ENCODE data around the gene MEA1. TPM values are rescaled to one million over a fixed set of nuclear protein-coding genes. Genes with fewer than 3 reads are reported as not detected.

The MEA1 gene
- total and polyA plus RNA-seq, 2 experiments from 2014 or later = 70.5 to 205 TPM

DNA sequence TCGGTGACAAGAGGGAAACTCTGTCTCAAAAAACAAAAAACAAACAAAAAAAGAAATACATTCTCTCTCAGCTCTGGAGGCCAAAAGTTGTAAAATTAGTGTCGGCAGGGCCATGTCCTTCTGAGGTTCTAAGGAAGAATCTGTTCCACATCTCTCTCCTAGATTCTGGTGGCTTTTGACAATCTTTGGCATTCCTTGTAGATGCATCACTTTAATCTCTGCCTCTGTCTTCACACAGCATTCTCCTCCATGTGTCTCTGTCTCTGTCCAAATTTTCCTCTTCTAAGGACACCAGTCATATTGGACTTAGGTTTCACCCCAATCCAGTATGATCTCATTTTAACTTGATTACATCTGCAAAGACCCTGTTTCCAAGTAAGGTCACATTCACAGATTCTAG is 20.3 kb downstream of the MEA1 start (continued):
- no peak for TF ChIP-seq ZNF462 (CRISPR knock-in tag; IDR thresholded peaks at IDR 0.05)

DNA sequence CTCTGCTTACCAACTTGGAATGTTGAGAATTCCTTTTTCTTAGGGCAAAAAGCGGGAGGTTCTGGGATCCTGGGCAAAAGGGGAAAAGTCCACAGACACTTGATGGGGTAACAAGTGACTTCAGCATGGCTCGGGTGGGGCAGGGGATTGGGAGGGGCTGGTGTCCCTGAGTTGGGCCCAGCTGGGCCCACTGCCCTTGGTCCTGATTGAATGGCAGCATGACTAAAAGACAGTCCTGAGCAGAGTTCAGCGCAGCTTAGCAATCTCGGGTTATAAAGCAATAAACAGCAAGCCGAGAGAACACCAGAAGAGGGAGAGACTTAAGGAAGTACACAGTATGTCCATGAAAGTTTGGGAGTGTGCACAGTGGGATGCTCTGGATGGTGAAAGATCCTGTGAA is 23.8 kb downstream of the MEA1 start:
- Mint-ChIP-seq H3K36me3 (ENCODE audit: low read depth) (peaks cover 20% of the 10 kb centered on the region; the same call in 2 of the 3 replicates), H3K27me3 (ENCODE audit: insufficient read depth, low read depth, poor library complexity) (peaks cover 9% of the 10 kb centered on the region), H3K9me3 (no peaks in the 10 kb centered on the region), H3K27ac (no peak overlapping the region), H3K4me1 (peaks cover 14% of the 10 kb centered on the region), H3K4me3 (no peak overlapping the region)
- Histone ChIP-seq H3K27ac (ENCODE audit: low read depth) (no peak overlapping the region), H3K79me2 (replicated peaks; ENCODE audit: insufficient read depth) (peaks cover 17% of the 10 kb centered on the region), H3K9me2 (ENCODE audit: insufficient read depth) (no peaks in the 10 kb centered on the region), H3K4me1 (ENCODE audit: insufficient read depth) (peaks cover 9% of the 10 kb centered on the region; the same call in 1 of the 2 replicates), H3K4me3 (no peak overlapping the region), H4K20me1 (replicated peaks; ENCODE audit: insufficient read depth) (peaks cover 20% of the 10 kb centered on the region), H3K36me3 (ENCODE audit: insufficient read depth) (0 out of 2 replicates have a peak, but pooled peaks cover 5% of the 10 kb centered on the region), H2AFZ (no peak overlapping the region), H3F3A (replicated peaks; ENCODE audit: low read depth) (0 out of 2 replicates have a peak, but pooled peaks cover 8% of the 10 kb centered on the region), H3K4me2 (no peak overlapping the region), H3K27me3 (ENCODE audit: insufficient read depth) (no peaks in the 10 kb centered on the region)
- DNase-seq (ENCODE audit: low spot score) (no peak), ATAC-seq (no peak)
- TF ChIP-seq EZH2phosphoT487 (IDR thresholded peaks at IDR 0.05; ENCODE audit: unreplicated experiment) = no peak
- TF ChIP-seq, protein P1, sequence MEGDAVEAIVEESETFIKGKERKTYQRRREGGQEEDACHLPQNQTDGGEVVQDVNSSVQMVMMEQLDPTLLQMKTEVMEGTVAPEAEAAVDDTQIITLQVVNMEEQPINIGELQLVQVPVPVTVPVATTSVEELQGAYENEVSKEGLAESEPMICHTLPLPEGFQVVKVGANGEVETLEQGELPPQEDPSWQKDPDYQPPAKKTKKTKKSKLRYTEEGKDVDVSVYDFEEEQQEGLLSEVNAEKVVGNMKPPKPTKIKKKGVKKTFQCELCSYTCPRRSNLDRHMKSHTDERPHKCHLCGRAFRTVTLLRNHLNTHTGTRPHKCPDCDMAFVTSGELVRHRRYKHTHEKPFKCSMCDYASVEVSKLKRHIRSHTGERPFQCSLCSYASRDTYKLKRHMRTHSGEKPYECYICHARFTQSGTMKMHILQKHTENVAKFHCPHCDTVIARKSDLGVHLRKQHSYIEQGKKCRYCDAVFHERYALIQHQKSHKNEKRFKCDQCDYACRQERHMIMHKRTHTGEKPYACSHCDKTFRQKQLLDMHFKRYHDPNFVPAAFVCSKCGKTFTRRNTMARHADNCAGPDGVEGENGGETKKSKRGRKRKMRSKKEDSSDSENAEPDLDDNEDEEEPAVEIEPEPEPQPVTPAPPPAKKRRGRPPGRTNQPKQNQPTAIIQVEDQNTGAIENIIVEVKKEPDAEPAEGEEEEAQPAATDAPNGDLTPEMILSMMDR (conservative IDR thresholded peaks at IDR 0.05; ENCODE audit: low read depth in 2 of 2) = no peak
- no peak for TF ChIP-seq ZNF114 (CRISPR knock-in tag; IDR thresholded peaks at IDR 0.05)
- no peak for TF ChIP-seq CREB1 (CRISPR knock-in tag; IDR thresholded peaks at IDR 0.05; ENCODE audit: low read depth)
- no peak for TF ChIP-seq POLR2AphosphoS5 (IDR thresholded peaks at IDR 0.05; ENCODE audit: low read depth)
- TF ChIP-seq ZNF331 (CRISPR knock-in tag; IDR thresholded peaks at IDR 0.05; ENCODE audit: low read depth) = no peak
- no peak for TF ChIP-seq NANOG (IDR thresholded peaks at IDR 0.05; ENCODE audit: borderline replicate concordance)
- no peak for TF ChIP-seq STAT1 (IDR thresholded peaks at IDR 0.05; ENCODE audit: unreplicated experiment)
- no peak for TF ChIP-seq EZH2 (IDR thresholded peaks at IDR 0.05; ENCODE audit: low read depth, unreplicated experiment)
- TF ChIP-seq JUNB (IDR thresholded peaks at IDR 0.05; ENCODE audit: unreplicated experiment) = no peak
